IMR-90 (cell line): Measurements from ENCODE around the gene PLA2G15. TPM values are rescaled to one million over a fixed set of nuclear protein-coding genes. Genes with fewer than 3 reads are reported as not detected.

Source experiments
- ATAC-seq: fragments of 200-7000 bp; cut with Tn5 transposase; 2 replicates; pipeline ENCODE4 v1.9.1; 2020; ENCODE audit warnings: low read depth, mild to moderate bottlenecking, moderate library complexity
- BruUV-seq: library from RNA; stranded (reverse); fragments of 400-500 nt; replicated peaks from 2 replicates; lab custom pipeline; 2021; lab: Mats Ljungman, UMichigan
- CTCF ChIA-PET: fragments of 300-600 bp; formaldehyde crosslinking; extraction: SDS; loops from one replicate; lab custom pipeline; 2021; ENCODE audit warnings: antibody characterized with exemption; lab: Yijun Ruan, JAX
- POLR2A ChIA-PET: fragments of 300-600 bp; sonication (Branson Sonifier 250); formaldehyde crosslinking; loops from one replicate; lab custom pipeline; 2022; ENCODE audit warnings: antibody characterized with exemption; ENCODE audit not compliant: unreplicated experiment; lab: Charles Lee
- DNase-seq: peaks from one replicate; pipeline ENCODE4 v3.0.0; 2013
- H2AFZ ChIP-seq: replicated peaks from 2 replicates; pipeline ENCODE3; 2013; ENCODE audit warnings: low read length, mild to moderate bottlenecking; ENCODE audit not compliant: poor library complexity
- H2AK5ac ChIP-seq: 2 replicates; pipeline ENCODE4 v1.6.1; 2013; ENCODE audit warnings: low read depth, low read length, inconsistent platforms
- H2AK9ac ChIP-seq: replicated peaks from 2 replicates; pipeline ENCODE3; 2013; ENCODE audit warnings: mild to moderate bottlenecking, low read depth, low read length, moderate library complexity; ENCODE audit not compliant: poor library complexity
- H2BK120ac ChIP-seq: 2 replicates; pipeline ENCODE4 v1.6.1; 2013; ENCODE audit warnings: low read depth, low read length, inconsistent platforms
- H2BK15ac ChIP-seq: 3 replicates; pipeline ENCODE4 v1.6.1; 2013; ENCODE audit warnings: low read depth, low read length, inconsistent platforms
- H2BK20ac ChIP-seq: 2 replicates; pipeline ENCODE4 v1.6.1; 2013; ENCODE audit warnings: low read depth, mild to moderate bottlenecking, inconsistent platforms, low read length, moderate library complexity
- H2BK5ac ChIP-seq: 2 replicates; pipeline ENCODE4 v1.6.1; 2013; ENCODE audit warnings: mild to moderate bottlenecking, low read depth, low read length, inconsistent platforms; ENCODE audit not compliant: poor library complexity, severe bottlenecking
- H3K14ac ChIP-seq: replicated peaks from 2 replicates; pipeline ENCODE4 v1.6.1; 2013; ENCODE audit warnings: low read depth, low read length, inconsistent platforms
- H3K18ac ChIP-seq: 2 replicates; pipeline ENCODE4 v1.6.1; 2013; ENCODE audit warnings: low read depth, low read length, control low read depth
- H3K23ac ChIP-seq: 2 replicates; pipeline ENCODE4 v1.6.1; 2013; ENCODE audit warnings: low read depth, low read length, inconsistent platforms
- H3K27ac ChIP-seq: 2 replicates; pipeline ENCODE4 v1.5.1; 2013; ENCODE audit warnings: mild to moderate bottlenecking, control low read depth, low read length; ENCODE audit not compliant: insufficient read depth
- H3K27me3 ChIP-seq: 2 replicates; pipeline ENCODE4 v1.6.1; 2013; ENCODE audit warnings: low read length; ENCODE audit not compliant: control insufficient read depth, insufficient read depth
- H3K36me3 ChIP-seq: 2 replicates; pipeline ENCODE4 v1.6.1; 2013; ENCODE audit warnings: low read length, mixed read lengths; ENCODE audit not compliant: control insufficient read depth, insufficient read depth
- H3K4ac ChIP-seq: 2 replicates; pipeline ENCODE4 v1.6.1; 2013; ENCODE audit warnings: low read depth, low read length, inconsistent platforms
- H3K4me1 ChIP-seq: 2 replicates; pipeline ENCODE4 v1.6.1; 2013; ENCODE audit warnings: low read length, mixed read lengths; ENCODE audit not compliant: control insufficient read depth, insufficient read depth
- H3K4me2 ChIP-seq: 2 replicates; pipeline ENCODE4 v1.6.1; 2013; ENCODE audit warnings: low read depth, mild to moderate bottlenecking, control low read depth, low read length, moderate library complexity
- H3K4me3 ChIP-seq: 2 replicates; pipeline ENCODE4 v1.5.1; 2013; ENCODE audit warnings: low read depth, mild to moderate bottlenecking, control low read depth, low read length, moderate library complexity; ENCODE audit not compliant: insufficient read depth
- H3K56ac ChIP-seq: 2 replicates; pipeline ENCODE4 v1.6.1; 2013; ENCODE audit warnings: low read length, inconsistent platforms; ENCODE audit not compliant: insufficient read depth; ENCODE audit errors: extremely low read depth
- H3K79me1 ChIP-seq, 2 experiments: 2 replicates each; pipeline ENCODE4 v1.6.1; 2013; ENCODE audit warnings: low read length in 2 of 2, inconsistent platforms in 1 of 2, low read depth in 1 of 2
- H3K9ac ChIP-seq: 2 replicates; pipeline ENCODE4 v1.6.1; 2013; ENCODE audit warnings: low read depth, low read length, control low read depth
- H3K9me1 ChIP-seq: 2 replicates; pipeline ENCODE4 v1.6.1; 2013; ENCODE audit warnings: low read length, inconsistent platforms; ENCODE audit not compliant: insufficient read depth
- H3K9me3 ChIP-seq: 2 replicates; pipeline ENCODE4 v1.6.1; 2013; ENCODE audit warnings: low read length; ENCODE audit not compliant: control insufficient read depth, insufficient read depth
- H4K20me1 ChIP-seq: 2 replicates; pipeline ENCODE4 v1.6.1; 2013; ENCODE audit warnings: low read length, inconsistent platforms; ENCODE audit not compliant: insufficient read depth
- H4K5ac ChIP-seq: 2 replicates; pipeline ENCODE4 v1.6.1; 2013; ENCODE audit warnings: mild to moderate bottlenecking, low read depth, low read length, control low read depth
- H4K8ac ChIP-seq, 2 experiments: 2 replicates each; pipeline ENCODE4 v1.6.1; 2013; ENCODE audit warnings: low read depth in 2 of 2, low read length in 2 of 2, control low read depth in 1 of 2, inconsistent platforms in 1 of 2
- H4K91ac ChIP-seq: 2 replicates; pipeline ENCODE4 v1.6.1; 2013; ENCODE audit warnings: low read depth, low read length, inconsistent platforms; ENCODE audit not compliant: insufficient read depth
- BHLHE40 ChIP-seq: fragments of 150-350 bp; IDR thresholded peaks from 2 replicates; pipeline ENCODE4 v1.6.1; 2016; ENCODE audit warnings: mild to moderate bottlenecking, low read depth, low read length
- CEBPB ChIP-seq: IDR thresholded peaks from 2 replicates; pipeline ENCODE4 v1.6.1; 2012; ENCODE audit warnings: low read depth, low read length, improper control_type of control experiment
- CHD1 ChIP-seq: IDR thresholded peaks from 2 replicates; pipeline ENCODE4 v1.6.1; 2012; ENCODE audit warnings: low read depth, low read length, improper control_type of control experiment
- FOS ChIP-seq: fragments of 150-350 bp; IDR thresholded peaks from 2 replicates; pipeline ENCODE4 v1.6.1; 2016; ENCODE audit warnings: low read depth, low read length
- MAFK ChIP-seq: IDR thresholded peaks from 2 replicates; pipeline ENCODE4 v1.6.1; 2012; ENCODE audit warnings: low read depth, low read length, improper control_type of control experiment
- MAZ ChIP-seq: IDR thresholded peaks from 2 replicates; pipeline ENCODE4 v1.6.1; 2012; ENCODE audit warnings: low read depth, mild to moderate bottlenecking, low read length, improper control_type of control experiment, moderate library complexity, borderline replicate concordance
- MXI1 ChIP-seq: IDR thresholded peaks from 2 replicates; pipeline ENCODE4 v1.6.1; 2012; ENCODE audit warnings: low read depth, mild to moderate bottlenecking, low read length, moderate library complexity, borderline replicate concordance
- NFE2L2 ChIP-seq: fragments of 150-350 bp; IDR thresholded peaks from 2 replicates; pipeline ENCODE4 v1.6.1; 2016; ENCODE audit warnings: low read depth, mild to moderate bottlenecking, low read length
- POLR2A ChIP-seq: IDR thresholded peaks from 2 replicates; pipeline ENCODE4 v1.6.1; 2012; ENCODE audit warnings: mild to moderate bottlenecking, low read depth, low read length
- RAD21 ChIP-seq: IDR thresholded peaks from 2 replicates; pipeline ENCODE4 v1.6.1; 2012; ENCODE audit warnings: low read length, improper control_type of control experiment
- RCOR1 ChIP-seq: IDR thresholded peaks from 2 replicates; pipeline ENCODE4 v1.6.1; 2012; ENCODE audit warnings: mild to moderate bottlenecking, low read length, improper control_type of control experiment; ENCODE audit not compliant: insufficient replicate concordance
- RFX5 ChIP-seq: IDR thresholded peaks from 2 replicates; pipeline ENCODE4 v1.8.0; 2012; ENCODE audit warnings: low read depth, mild to moderate bottlenecking, low read length, moderate library complexity
- SMC3 ChIP-seq: fragments of 150-350 bp; IDR thresholded peaks from 2 replicates; pipeline ENCODE4 v1.6.1; 2016; ENCODE audit warnings: low read depth, mild to moderate bottlenecking, antibody characterized with exemption, low read length, moderate library complexity
- WGBS, 2 experiments: methylation state at CpG; one replicate each; pipeline versions ENCODE4 v1.1.5 to v1.1.7; 2013; ENCODE audit warnings: missing lambda C conversion rate in 2 of 2; ENCODE audit not compliant: insufficient read length in 1 of 2; ENCODE audit errors: extremely low coverage in 2 of 2; 5-methylcytosine and 5-hydroxymethylcytosine counted together
- dilution Hi-C: fragments of 300-500 bp; cut with HindIII; formaldehyde crosslinking; loops from one replicate; pipeline ENCODE4 v1.14.3; 2018; ENCODE audit warnings: low sequenced_read_pairs; ENCODE audit not compliant: unreplicated experiment
- in situ Hi-C: fragments of 300-500 bp; cut with MboI; formaldehyde crosslinking; loops from 3 replicates; pipeline ENCODE4 v1.14.3; 2019; ENCODE audit warnings: low sequenced_read_pairs, inconsistent platforms, mixed read lengths
- intact Hi-C: fragments of 100-400 bp; cut with micrococcal nuclease; formaldehyde crosslinking; loops from 2 replicates; pipeline ENCODE4 v1.10.0; 2022
- polyA plus RNA-seq, 3 experiments: library from polyadenylated mRNA; depleted of rRNA; stranded (reverse); fragments of >200 nt; gene quantifications; 2 replicates each; pipeline ENCODE4 v1.2.3, GENCODE V29; 2012; ENCODE audit warnings: low replicate concordance in 1 of 3
- total RNA-seq: library from RNA; depleted of rRNA; stranded (reverse); fragments of >200 nt; gene quantifications from 2 replicates; pipeline ENCODE4 v1.2.3, GENCODE V29; 2012
- TF ChIP-seq, protein P1 (sequence below): fragments of 150-350 bp; IDR thresholded peaks from 2 replicates; pipeline ENCODE4 v1.6.1; 2016; ENCODE audit warnings: low read depth, mild to moderate bottlenecking, low read length, moderate library complexity, borderline replicate concordance
- TF ChIP-seq, protein P2 (sequence below): conservative IDR thresholded peaks from 2 replicates; pipeline ENCODE4 v1.5.1; 2012; ENCODE audit warnings: mild to moderate bottlenecking, low read depth, low read length, improper control_type of control experiment
- TF ChIP-seq, protein P3 (sequence below): fragments of 150-350 bp; IDR thresholded peaks from 2 replicates; pipeline ENCODE4 v1.6.1; 2017; ENCODE audit warnings: mild to moderate bottlenecking, antibody characterized with exemption, low read length, low read depth

PLA2G15 gene
- total and polyA plus RNA-seq, 2 of the 4 experiments (the other 2 are of a cell fraction) = 19.5 to 31.7 TPM

DNA sequence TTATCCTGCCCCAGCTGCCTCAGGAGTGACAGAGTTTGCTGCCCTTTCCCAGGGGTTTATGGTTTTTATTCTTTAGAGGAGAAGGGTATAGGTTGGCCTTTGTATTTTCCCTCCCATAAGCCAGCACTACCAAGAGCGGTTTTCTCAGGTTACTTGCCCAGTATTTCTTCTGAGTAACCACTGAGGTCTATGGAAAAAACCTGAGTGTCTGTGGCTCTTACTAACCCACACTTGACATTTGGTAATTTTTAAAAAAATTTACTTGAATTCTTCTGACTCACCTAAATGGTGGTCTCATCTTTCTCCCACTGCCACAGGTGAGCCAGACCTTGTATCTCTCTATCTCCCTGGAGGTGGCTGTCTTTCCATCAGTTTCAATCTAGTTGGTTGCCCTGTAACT lies 25.2 kb downstream of the PLA2G15 start:
- no peak overlapping the region for H3K4me2 ChIP-seq
- no CpG with 5 or more reads among the region's 1 CpG for WGBS, 2 experiments
- no peak overlapping the region for H4K91ac ChIP-seq
- TF ChIP-seq RCOR1 = no peak
- no peak for TF ChIP-seq MAZ
- TF ChIP-seq POLR2A = no peak
- no peak for TF ChIP-seq BHLHE40
- TF ChIP-seq MAFK = no peak
- no peak for TF ChIP-seq CEBPB
- no peak for TF ChIP-seq RAD21
- TF ChIP-seq, protein P1, sequence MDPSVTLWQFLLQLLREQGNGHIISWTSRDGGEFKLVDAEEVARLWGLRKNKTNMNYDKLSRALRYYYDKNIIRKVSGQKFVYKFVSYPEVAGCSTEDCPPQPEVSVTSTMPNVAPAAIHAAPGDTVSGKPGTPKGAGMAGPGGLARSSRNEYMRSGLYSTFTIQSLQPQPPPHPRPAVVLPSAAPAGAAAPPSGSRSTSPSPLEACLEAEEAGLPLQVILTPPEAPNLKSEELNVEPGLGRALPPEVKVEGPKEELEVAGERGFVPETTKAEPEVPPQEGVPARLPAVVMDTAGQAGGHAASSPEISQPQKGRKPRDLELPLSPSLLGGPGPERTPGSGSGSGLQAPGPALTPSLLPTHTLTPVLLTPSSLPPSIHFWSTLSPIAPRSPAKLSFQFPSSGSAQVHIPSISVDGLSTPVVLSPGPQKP = no peak
- TF ChIP-seq, protein P2, sequence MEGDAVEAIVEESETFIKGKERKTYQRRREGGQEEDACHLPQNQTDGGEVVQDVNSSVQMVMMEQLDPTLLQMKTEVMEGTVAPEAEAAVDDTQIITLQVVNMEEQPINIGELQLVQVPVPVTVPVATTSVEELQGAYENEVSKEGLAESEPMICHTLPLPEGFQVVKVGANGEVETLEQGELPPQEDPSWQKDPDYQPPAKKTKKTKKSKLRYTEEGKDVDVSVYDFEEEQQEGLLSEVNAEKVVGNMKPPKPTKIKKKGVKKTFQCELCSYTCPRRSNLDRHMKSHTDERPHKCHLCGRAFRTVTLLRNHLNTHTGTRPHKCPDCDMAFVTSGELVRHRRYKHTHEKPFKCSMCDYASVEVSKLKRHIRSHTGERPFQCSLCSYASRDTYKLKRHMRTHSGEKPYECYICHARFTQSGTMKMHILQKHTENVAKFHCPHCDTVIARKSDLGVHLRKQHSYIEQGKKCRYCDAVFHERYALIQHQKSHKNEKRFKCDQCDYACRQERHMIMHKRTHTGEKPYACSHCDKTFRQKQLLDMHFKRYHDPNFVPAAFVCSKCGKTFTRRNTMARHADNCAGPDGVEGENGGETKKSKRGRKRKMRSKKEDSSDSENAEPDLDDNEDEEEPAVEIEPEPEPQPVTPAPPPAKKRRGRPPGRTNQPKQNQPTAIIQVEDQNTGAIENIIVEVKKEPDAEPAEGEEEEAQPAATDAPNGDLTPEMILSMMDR = no peak
- TF ChIP-seq RFX5 = no peak
- TF ChIP-seq CHD1 = no peak
- no peak for TF ChIP-seq NFE2L2
- no peak for TF ChIP-seq MXI1
- TF ChIP-seq SMC3 = no peak
- TF ChIP-seq, protein P3, sequence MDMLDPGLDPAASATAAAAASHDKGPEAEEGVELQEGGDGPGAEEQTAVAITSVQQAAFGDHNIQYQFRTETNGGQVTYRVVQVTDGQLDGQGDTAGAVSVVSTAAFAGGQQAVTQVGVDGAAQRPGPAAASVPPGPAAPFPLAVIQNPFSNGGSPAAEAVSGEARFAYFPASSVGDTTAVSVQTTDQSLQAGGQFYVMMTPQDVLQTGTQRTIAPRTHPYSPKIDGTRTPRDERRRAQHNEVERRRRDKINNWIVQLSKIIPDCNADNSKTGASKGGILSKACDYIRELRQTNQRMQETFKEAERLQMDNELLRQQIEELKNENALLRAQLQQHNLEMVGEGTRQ = no peak
- no peak for TF ChIP-seq FOS
- H2BK20ac ChIP-seq = no peak overlapping the region
- no peak overlapping the region for H3K18ac ChIP-seq
- no peak overlapping the region for H2BK120ac ChIP-seq
- no peak overlapping the region for H2AFZ ChIP-seq
- H3K4me1 ChIP-seq = peaks cover 7% of the 10 kb centered on the region
- no peak overlapping the region for H3K27ac ChIP-seq
- BruUV-seq = no TSS peak
- no peaks in the 10 kb centered on the region for H3K9me3 ChIP-seq
- DNase-seq (no peak), ATAC-seq (no peak)
- H3K56ac ChIP-seq = no peak overlapping the region
- H2BK15ac ChIP-seq = no peak overlapping the region
- no peak overlapping the region for H4K5ac ChIP-seq
- in situ Hi-C loops (no loop called here), intact Hi-C loops (no loop called here), dilution Hi-C loops (no loop called here)
- H3K36me3 ChIP-seq = peaks cover 29% of the 10 kb centered on the region
- peaks cover 76% of the 10 kb centered on the region for H4K20me1 ChIP-seq
- no peak overlapping the region for H3K9ac ChIP-seq
- ChIA-PET POLR2A (interaction anchor here (0.6 kb wide), 1 partner anchor 18 kb away, joined by 5 read pairs; no protein-coding TSS in a partner anchor), CTCF (no interaction called here)
- no peak overlapping the region for H2BK5ac ChIP-seq
- no peak overlapping the region for H3K14ac ChIP-seq
- peaks cover 17% of the 10 kb centered on the region; the same call in 1 of the 2 replicates for H3K9me1 ChIP-seq
- no peaks in the 10 kb centered on the region for H3K27me3 ChIP-seq
- no peak overlapping the region for H2AK5ac ChIP-seq
- H4K8ac ChIP-seq = no peak overlapping the region
- H3K4me3 ChIP-seq = no peak overlapping the region
- H3K23ac ChIP-seq = no peak overlapping the region
- H3K79me1 ChIP-seq = peaks cover 24 to 79% of the 10 kb centered on the region in 2 experiments; a peak in 3 of 4 replicates
- no peak overlapping the region for H3K4ac ChIP-seq
- H2AK9ac ChIP-seq = no peak overlapping the region
